CD14-positive monocyte (primary cell): ENCODE results near the gene RGS2. TPM values are rescaled to one million over a fixed set of nuclear protein-coding genes. Genes with fewer than 3 reads are reported as not detected.

Source experiments
- DNase-seq, 3 donors: peaks; one replicate each; pipeline ENCODE4 v3.0.0-alpha.2; 2011 to 2022
- H2AFZ ChIP-seq: 2 replicates; pipeline ENCODE4 v1.6.0; 2012; ENCODE audit warnings: mild to moderate bottlenecking, low read depth, low read length, inconsistent platforms; ENCODE audit not compliant: insufficient read depth, poor library complexity, severe bottlenecking
- H3K27ac ChIP-seq, 2 donors: 1 replicate in 1 of 2; 2 replicates in 1 of 2; pipeline ENCODE4 v1.5.1; 2012 to 2013; ENCODE audit warnings: low read length in 2 of 2, control low read depth in 1 of 2, inconsistent platforms in 1 of 2, low read depth in 1 of 2, mild to moderate bottlenecking in 1 of 2
- H3K27me3 ChIP-seq, 2 donors: one replicate each; pipeline versions ENCODE4 v1.6.0 to v1.6.1; 2011 to 2013; ENCODE audit warnings: low read length in 2 of 2; ENCODE audit not compliant: control insufficient read depth in 2 of 2, insufficient read depth in 2 of 2
- H3K36me3 ChIP-seq, 2 donors: replicated peaks in 1 of 2; 1 replicate in 1 of 2; 2 replicates in 1 of 2; pipeline versions ENCODE4 v1.5.1 to v1.6.1; 2012 to 2013; ENCODE audit warnings: low read length in 2 of 2, control low read depth in 1 of 2, inconsistent platforms in 1 of 2, mild to moderate bottlenecking in 1 of 2; ENCODE audit not compliant: insufficient read depth in 2 of 2, control insufficient read depth in 1 of 2
- H3K4me1 ChIP-seq, 2 donors: 1 replicate in 1 of 2; 2 replicates in 1 of 2; pipeline versions ENCODE4 v1.5.1 to v1.6.1; 2012 to 2013; ENCODE audit warnings: low read length in 2 of 2, control low read depth in 1 of 2, inconsistent platforms in 1 of 2, mild to moderate bottlenecking in 1 of 2, moderate library complexity in 1 of 2; ENCODE audit not compliant: insufficient read depth in 2 of 2, control insufficient read depth in 1 of 2
- H3K4me2 ChIP-seq: replicated peaks from 2 replicates; pipeline ENCODE3; 2012; ENCODE audit warnings: low read length, moderate library complexity, mild to moderate bottlenecking; ENCODE audit not compliant: poor library complexity, severe bottlenecking; ENCODE audit errors: extremely low read depth
- H3K4me3 ChIP-seq, 3 experiments: fragments of 200-600 bp in 1 of 3; sonication (generic) in 1 of 3; replicated peaks in 1 of 3; 1 replicate in 2 of 3; 2 replicates in 1 of 3; pipeline ENCODE4 v1.5.1; 2011 to 2013; ENCODE audit warnings: low read length in 3 of 3, mild to moderate bottlenecking in 3 of 3, control low read depth in 2 of 3, low read depth in 2 of 3, inconsistent platforms in 1 of 3, moderate library complexity in 1 of 3
- H3K79me2 ChIP-seq: 2 replicates; pipeline ENCODE4 v1.6.0; 2012; ENCODE audit warnings: mild to moderate bottlenecking, control low read depth, inconsistent platforms, low read length, moderate library complexity; ENCODE audit not compliant: insufficient read depth
- H3K9ac ChIP-seq: 2 replicates; pipeline ENCODE4 v1.6.0; 2017; ENCODE audit warnings: low read length, mild to moderate bottlenecking; ENCODE audit not compliant: insufficient read depth, poor library complexity, severe bottlenecking
- H3K9me3 ChIP-seq, 2 donors: replicated peaks in 1 of 2; 1 replicate in 1 of 2; 2 replicates in 1 of 2; pipeline versions ENCODE4 v1.5.1 to v1.6.1; 2012 to 2013; ENCODE audit warnings: low read length in 2 of 2, control low read depth in 1 of 2; ENCODE audit not compliant: control insufficient read depth in 1 of 2, insufficient read depth in 1 of 2
- H4K20me1 ChIP-seq: 2 replicates; pipeline ENCODE4 v1.6.0; 2012; ENCODE audit warnings: mild to moderate bottlenecking, low read length, control low read depth, moderate library complexity; ENCODE audit not compliant: insufficient read depth
- H3K27ac Mint-ChIP-seq, 7 donors: one replicate each; pipeline ENCODE4 v1.8.0; 2020; ENCODE audit warnings: mild to moderate bottlenecking in 7 of 7, mixed read lengths in 7 of 7, moderate library complexity in 6 of 7, inconsistent platforms in 2 of 7
- H3K27me3 Mint-ChIP-seq, 3 donors: one replicate each; pipeline ENCODE4 v1.8.0; 2021 to 2022; ENCODE audit warnings: low read depth in 3 of 3, mild to moderate bottlenecking in 3 of 3, mixed read lengths in 3 of 3, moderate library complexity in 3 of 3, inconsistent platforms in 1 of 3
- H3K36me3 Mint-ChIP-seq, 2 donors: one replicate each; pipeline ENCODE4 v1.8.0; 2020; ENCODE audit warnings: mixed read lengths in 2 of 2, inconsistent platforms in 1 of 2, mild to moderate bottlenecking in 1 of 2
- H3K4me1 Mint-ChIP-seq: one replicate; pipeline ENCODE4 v1.8.0; 2020; ENCODE audit warnings: mild to moderate bottlenecking, mixed read lengths
- H3K4me3 Mint-ChIP-seq, 2 donors: one replicate each; pipeline ENCODE4 v1.8.0; 2020; ENCODE audit warnings: mild to moderate bottlenecking in 2 of 2, mixed read lengths in 2 of 2, moderate library complexity in 1 of 2
- H3K9me3 Mint-ChIP-seq, 7 donors: one replicate each; pipeline ENCODE4 v1.8.0; 2020 to 2022; ENCODE audit warnings: mixed read lengths in 7 of 7, mild to moderate bottlenecking in 6 of 7, moderate library complexity in 6 of 7, inconsistent platforms in 2 of 7
- CTCF ChIP-seq: fragments of 200-600 bp; IDR thresholded peaks from one replicate; pipeline ENCODE4 v1.8.0; 2022; ENCODE audit warnings: antibody characterized with exemption, mild to moderate bottlenecking
- intact Hi-C, 2 donors: fragments of 100-400 bp; cut with micrococcal nuclease; formaldehyde crosslinking; loops; one replicate each; pipeline versions ENCODE4 v1.15.0 to v1.15.1; 2023
- polyA plus RNA-seq, 3 donors: library from polyadenylated mRNA; depleted of rRNA in 1 of 3; unstranded in 2 of 3; stranded (reverse) in 1 of 3; fragments of 300-500 nt in 2 of 3; fragments of >200 nt in 1 of 3; fragmentation: Illumina TruSeq in 2 of 3; gene quantifications; 1 replicate in 2 of 3; 2 replicates in 1 of 3; pipeline ENCODE4 v1.2.3, GENCODE V29; 2012 to 2021

The RGS2 gene
- polyA plus RNA-seq, 3 donors = 974 to 3,307 (median 1,708) TPM

GRCh38 chr1:192802406-192802805 is 6.4 kb upstream of the RGS2 start:
- no peak overlapping the region for H3K27ac Mint-ChIP-seq
- Histone ChIP-seq H4K20me1 (no peaks in the 10 kb centered on the region), H3K4me2 (no peak overlapping the region), H3K79me2 (no peaks in the 10 kb centered on the region), H2AFZ (no peak overlapping the region), H3K9ac (no peak overlapping the region), H3K36me3 (no peaks in the 10 kb centered on the region), H3K27ac (no peak overlapping the region), H3K9me3 (no peaks in the 10 kb centered on the region), H3K4me3 (no peak overlapping the region), H3K4me1 (peaks cover 20 to 21% of the 10 kb centered on the region in 2 donors), H3K27me3 (no peaks in the 10 kb centered on the region)
- intact Hi-C loops = loop anchor here in 1 of 2 donors (10.0 kb wide), 1 partner anchor 198 kb away; no protein-coding TSS in a partner anchor
- TF ChIP-seq CTCF = no peak
- no peak overlapping the region for H3K4me3 Mint-ChIP-seq
- no peaks in the 10 kb centered on the region for H3K9me3 Mint-ChIP-seq
- peaks cover 17% of the 10 kb centered on the region for H3K4me1 Mint-ChIP-seq
- no peak for DNase-seq
- H3K36me3 Mint-ChIP-seq = no peaks in the 10 kb centered on the region
- no peaks in the 10 kb centered on the region for H3K27me3 Mint-ChIP-seq

- Histone ChIP-seq H3K27ac (no peak overlapping the region), H3K9ac (no peak overlapping the region), H3K27me3 (no peaks in the 10 kb centered on the region), H3K79me2 (peaks cover 8% of the 10 kb centered on the region), H3K9me3 (no peaks in the 10 kb centered on the region), H3K4me1 (peaks cover 23 to 25% of the 10 kb centered on the region in 2 donors), H2AFZ (no peak overlapping the region), H3K4me3 (no peak overlapping the region), H4K20me1 (no peaks in the 10 kb centered on the region), H3K4me2 (no peak overlapping the region), H3K36me3 (no peaks in the 10 kb centered on the region)
- intact Hi-C loops = loop anchor here in 1 of 2 donors (10.0 kb wide), 1 partner anchor 199 kb away; no protein-coding TSS in a partner anchor
- Mint-ChIP-seq H3K9me3 (no peaks in the 10 kb centered on the region), H3K4me3 (no peak overlapping the region), H3K36me3 (no peaks in the 10 kb centered on the region), H3K4me1 (peaks cover 20% of the 10 kb centered on the region), H3K27me3 (no peaks in the 10 kb centered on the region), H3K27ac (no peak overlapping the region)
- no peak for TF ChIP-seq CTCF
- no peak for DNase-seq
These were observed 5.3 kb upstream of the RGS2 start for GRCh38 chr1:192803501-192803900.
